Retina (tissue), 1 donor: ENCODE results near the gene CPNE6.

ENCODE experiments used
- DNase-seq: peaks from one replicate; pipeline ENCODE4 v3.0.0-alpha.2; 2016

The CPNE6 gene

GRCh38 chr14:24055971-24056799, 15.2 kb upstream of the CPNE6 start:
- DNase-seq, result no peak

GRCh38 chr14:24056800-24057184, 14.6 kb upstream of the CPNE6 start:
- DNase-seq, result no peak

GRCh38 chr14:24057271-24057670, 14.1 kb upstream of the CPNE6 start:
- DNase-seq, result no peak

GRCh38 chr14:24057867-24058259, 13.5 kb upstream of the CPNE6 start:
- DNase-seq, result no peak

GRCh38 chr14:24058260-24058950, 13.0 kb upstream of the CPNE6 start:
- peak; percentile 74 for DNase-seq

GRCh38 chr14:24058951-24059475, 12.3 kb upstream of the CPNE6 start:
- DNase-seq, result no peak

GRCh38 chr14:24059841-24060388, 11.4 kb upstream of the CPNE6 start:
- no peak for DNase-seq

- DNase-seq, result no peak
Observed at GRCh38 chr14:24060443-24060842, 10.9 kb upstream of the CPNE6 start.

- DNase-seq, result no peak
Observed at GRCh38 chr14:24060984-24061913, 10.1 kb upstream of the CPNE6 start.

GRCh38 chr14:24062216-24062980, 9.0 kb upstream of the CPNE6 start:
- no peak for DNase-seq

- DNase-seq, result no peak
Observed at GRCh38 chr14:24063263-24063836, 8.0 kb upstream of the CPNE6 start.

GRCh38 chr14:24064091-24064795, 7.1 kb upstream of the CPNE6 start:
- DNase-seq, result no peak

- no peak for DNase-seq
Observed at GRCh38 chr14:24064856-24065255, 6.5 kb upstream of the CPNE6 start.

GRCh38 chr14:24065408-24065807, 6.0 kb upstream of the CPNE6 start:
- DNase-seq, result no peak

GRCh38 chr14:24066496-24067132, 4.7 kb upstream of the CPNE6 start:
- no peak for DNase-seq

GRCh38 chr14:24067133-24068082, 4.0 kb upstream of the CPNE6 start:
- no peak for DNase-seq

GRCh38 chr14:24068711-24069410, 2.5 kb upstream of the CPNE6 start:
- DNase-seq, result no peak

- no peak for DNase-seq
Observed at GRCh38 chr14:24069411-24069735, 2.0 kb upstream of the CPNE6 start.
